GM18519 (cell line): ENCODE data around the gene BEX1.

Source experiments
- ATAC-seq: cut with Tn5 transposase; IDR thresholded peaks from one replicate; pipeline ENCODE4 v1.9.1; 2021; ENCODE audit warnings: mild to moderate bottlenecking, moderate library complexity; ENCODE audit not compliant: unreplicated experiment, low FRiP score

Gene BEX1

GRCh38 chrX:103012945-103013344, 51.0 kb downstream of the BEX1 start:
- ATAC-seq: no peak
